Gastroesophageal sphincter (tissue), 4 donors: ENCODE data around the gene PLAC1. TPM values are rescaled to one million over a fixed set of nuclear protein-coding genes. Genes with fewer than 3 reads are reported as not detected.

Source experiments
- ATAC-seq: fragments of 150-250 bp; one replicate; pipeline ENCODE4 v1.9.1; 2016; ENCODE audit warnings: mild to moderate bottlenecking, moderate library complexity
- H3K27ac ChIP-seq, 4 donors: fragments of 200-600 bp; sonication (generic) in 3 of 4; 1 replicate in 3 of 4; 2 replicates in 1 of 4; pipeline ENCODE4 v1.5.1; 2016 to 2019
- H3K27me3 ChIP-seq: fragments of 200-600 bp; sonication (generic); one replicate; pipeline ENCODE4 v1.5.1; 2019
- H3K36me3 ChIP-seq, 2 donors: fragments of 200-600 bp; sonication (generic); one replicate each; pipeline ENCODE4 v1.5.1; 2019; ENCODE audit warnings: control low read depth in 1 of 2
- H3K4me1 ChIP-seq, 3 donors: fragments of 200-600 bp; sonication (generic); 1 replicate in 2 of 3; 2 replicates in 1 of 3; pipeline ENCODE4 v1.5.1; 2016 to 2019; ENCODE audit warnings: control low read depth in 2 of 3
- H3K4me3 ChIP-seq, 2 donors: fragments of 200-600 bp; sonication (generic); one replicate each; pipeline ENCODE4 v1.5.1; 2019; ENCODE audit warnings: mild to moderate bottlenecking in 1 of 2, moderate library complexity in 1 of 2
- H3K9me3 ChIP-seq, 3 donors: fragments of 200-600 bp; sonication (generic); one replicate each; pipeline ENCODE4 v1.5.1; 2017 to 2019; ENCODE audit warnings: control low read depth in 2 of 3
- CTCF ChIP-seq, 4 experiments: fragments of 200-600 bp in 2 of 4; fragments of 450-650 bp in 2 of 4; sonication (generic) in 1 of 4; IDR thresholded peaks; one replicate each; pipeline ENCODE4 v1.5.1; 2017 to 2019; ENCODE audit warnings: antibody characterized with exemption in 4 of 4, mild to moderate bottlenecking in 2 of 4, moderate library complexity in 2 of 4
- EP300 ChIP-seq: sonication (generic); formaldehyde crosslinking; IDR thresholded peaks from one replicate; pipeline ENCODE4 v1.6.1; 2017; ENCODE audit warnings: antibody characterized with exemption, mild to moderate bottlenecking
- POLR2A ChIP-seq, 2 donors: fragments of 450-650 bp; IDR thresholded peaks; one replicate each; pipeline ENCODE4 v1.6.1; 2017; ENCODE audit warnings: antibody characterized with exemption in 2 of 2, mild to moderate bottlenecking in 2 of 2, moderate library complexity in 1 of 2
- POLR2AphosphoS5 ChIP-seq: sonication (generic); formaldehyde crosslinking; IDR thresholded peaks from one replicate; pipeline ENCODE4 v1.6.1; 2017; ENCODE audit warnings: antibody characterized with exemption
- WGBS, 2 donors: methylation state at CpG; one replicate each; pipeline ENCODE4 v1.1.5; 2018; ENCODE audit warnings: low coverage in 1 of 2; 5-methylcytosine and 5-hydroxymethylcytosine counted together
- total RNA-seq, 4 donors: library from RNA; depleted of rRNA; stranded (reverse); fragments of >200 nt; gene quantifications; one replicate each; pipeline ENCODE4 v1.1.0, GENCODE V29; 2016

PLAC1 gene
- total RNA-seq, 4 donors from 2014 or later = not detected

GRCh38 chrX:134688031-134688823 lies 30.0 kb upstream of the PLAC1 start:
- no peak overlapping the region for H3K4me3 ChIP-seq
- no peaks in the 10 kb centered on the region for H3K4me1 ChIP-seq
- no peak for ATAC-seq
- no peaks in the 10 kb centered on the region for H3K27me3 ChIP-seq
- TF ChIP-seq EP300 (no peak), CTCF (IDR thresholded peaks at IDR 0.05) (no peak), POLR2A (IDR thresholded peaks at IDR 0.05) (no peak), POLR2AphosphoS5 (no peak)
- H3K27ac ChIP-seq = no peak overlapping the region
- WGBS, 2 donors = 65% methylated on average over 2 to 5 of the region's 5 CpGs
- H3K9me3 ChIP-seq = no peaks in the 10 kb centered on the region
- no peaks in the 10 kb centered on the region for H3K36me3 ChIP-seq

GRCh38 chrX:134685668-134686067 lies 27.4 kb upstream of the PLAC1 start:
- WGBS, 2 donors = 82 to 89% methylated on average over 4 to 5 of the region's 5 CpGs
- TF ChIP-seq POLR2A (IDR thresholded peaks at IDR 0.05) (no peak), CTCF (IDR thresholded peaks at IDR 0.05) (no peak), EP300 (no peak)
- no peaks in the 10 kb centered on the region for H3K9me3 ChIP-seq

GRCh38 chrX:134684956-134685355 lies 26.7 kb upstream of the PLAC1 start:
- H3K4me3 ChIP-seq = no peak overlapping the region
- no peak for ATAC-seq
- no peak overlapping the region for H3K27ac ChIP-seq
- WGBS, 2 donors = no CpG with 5 or more reads among the region's 1 CpG
- no peaks in the 10 kb centered on the region for H3K9me3 ChIP-seq
- no peaks in the 10 kb centered on the region for H3K36me3 ChIP-seq
- no peaks in the 10 kb centered on the region for H3K27me3 ChIP-seq
- no peaks in the 10 kb centered on the region for H3K4me1 ChIP-seq
- TF ChIP-seq CTCF (IDR thresholded peaks at IDR 0.05) (no peak), POLR2A (IDR thresholded peaks at IDR 0.05) (no peak), POLR2AphosphoS5 (no peak), EP300 (no peak)

More at GRCh38 chrX:134685668-134686067, 27.4 kb upstream of the PLAC1 start:
- ATAC-seq = no peak
- Histone ChIP-seq H3K27me3 (no peaks in the 10 kb centered on the region), H3K36me3 (no peaks in the 10 kb centered on the region), H3K4me1 (no peaks in the 10 kb centered on the region), H3K4me3 (no peak overlapping the region), H3K27ac (no peak overlapping the region)

GRCh38 chrX:134683351-134684005 lies 25.2 kb upstream of the PLAC1 start:
- no peak for ATAC-seq

More at GRCh38 chrX:134683351-134684005, 25.2 kb upstream of the PLAC1 start:
- Histone ChIP-seq H3K27me3 (no peaks in the 10 kb centered on the region), H3K36me3 (no peaks in the 10 kb centered on the region), H3K4me1 (no peaks in the 10 kb centered on the region), H3K4me3 (no peak overlapping the region), H3K27ac (no peak overlapping the region), H3K9me3 (no peaks in the 10 kb centered on the region)
- 60 to 80% methylated on average over 1 to 2 of the region's 3 CpGs for WGBS, 2 donors
- TF ChIP-seq CTCF (IDR thresholded peaks at IDR 0.05) (no peak), POLR2A (IDR thresholded peaks at IDR 0.05) (no peak), POLR2AphosphoS5 (no peak), EP300 (no peak)
